MV-4-11 (cell line): ENCODE data around the gene RGPD6.
"Not testable (repeated sequence)": the region's sequence is repeated elsewhere in the genome, so short reads cannot be mapped to it uniquely, and the experiment has no call there.

Source experiments
- DNase-seq: peaks from one replicate; lab custom pipeline; 2025; lab: John Stamatoyannopoulos, UW

The RGPD6 gene

GRCh38 chr2:110576763-110577416 lies at the start of gene RGPD6:
Gene RGPD6 (minus strand): TSS chr2:110577222. CDS start chr2:110577024, 198 bp downstream.
- DNase-seq, result not testable (repeated sequence)

DNA sequence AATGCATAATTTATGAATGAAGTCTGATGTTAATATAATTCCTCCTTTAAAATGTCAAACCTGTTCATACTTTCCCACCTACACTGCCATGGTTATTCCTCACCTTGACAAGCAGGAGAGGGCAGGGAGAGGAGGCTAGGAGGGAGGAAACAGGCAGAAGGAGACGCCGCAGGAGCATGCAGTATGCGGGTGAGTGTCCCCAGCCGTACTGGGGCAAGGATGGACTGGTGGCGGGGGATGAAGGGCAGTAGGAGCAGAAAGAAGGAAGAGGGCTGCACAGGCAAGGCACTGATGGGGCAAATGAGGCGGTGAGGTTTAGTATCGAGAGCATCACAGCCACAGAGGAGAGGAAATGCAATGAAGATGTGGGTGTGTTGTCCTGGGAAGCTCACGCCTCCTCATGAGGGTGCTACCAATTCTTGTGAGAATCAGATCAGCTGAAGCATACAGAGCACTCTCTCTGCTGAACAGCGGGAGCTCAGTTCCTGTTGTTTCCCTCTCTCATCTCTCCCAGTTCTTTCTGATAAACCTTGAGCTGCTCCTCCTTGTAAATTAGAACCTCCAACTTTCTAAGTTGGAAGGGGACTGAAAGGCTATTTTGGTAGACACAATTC lies 42.4 kb upstream of the RGPD6 start:
- not testable (repeated sequence) for DNase-seq

- not testable (repeated sequence) for DNase-seq
Observed at GRCh38 chr2:110613927-110614326, 36.9 kb upstream of the RGPD6 start.

- not testable (repeated sequence) for DNase-seq
Observed at GRCh38 chr2:110610613-110611250, 33.7 kb upstream of the RGPD6 start.

DNA sequence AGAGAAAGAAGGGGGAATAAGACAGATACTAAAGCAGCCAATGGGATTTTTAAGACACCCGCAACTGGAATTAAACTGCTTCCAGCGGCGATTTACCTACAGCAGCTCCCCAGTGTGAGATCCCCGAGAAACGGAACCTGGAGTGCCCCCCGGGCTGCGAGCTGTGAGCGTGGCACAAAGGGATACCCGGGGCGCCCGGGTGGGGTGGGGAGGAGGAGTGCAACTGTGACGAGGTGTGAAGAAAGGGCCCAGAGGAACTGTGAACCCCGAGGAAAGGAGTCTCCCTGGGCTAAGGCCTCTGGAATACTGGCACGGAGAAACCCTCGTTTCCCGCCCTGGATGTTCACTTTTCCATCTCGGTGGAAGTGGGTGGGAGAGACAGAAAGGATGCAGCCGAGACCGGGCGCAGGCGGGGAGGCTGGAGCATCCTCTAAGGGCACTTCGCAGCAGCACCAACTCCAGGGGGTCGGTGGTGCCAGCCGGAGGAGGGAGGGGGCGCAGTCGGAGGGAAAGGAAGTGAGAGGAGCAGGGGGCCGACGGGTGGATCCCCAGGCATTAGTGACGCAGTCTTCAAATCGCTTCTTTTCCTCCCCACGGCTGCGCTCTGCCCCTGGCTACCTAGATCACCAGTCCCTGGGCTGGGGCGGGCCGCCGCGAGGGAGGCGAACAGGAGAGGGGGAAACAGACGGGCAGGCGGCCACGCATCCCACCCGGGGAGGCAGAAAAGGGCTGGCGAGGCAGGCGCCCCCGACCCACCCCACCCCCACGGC lies 33.0 kb upstream of the RGPD6 start:
- DNase-seq, result not testable (repeated sequence)

GRCh38 chr2:110608788-110609502 lies 31.9 kb upstream of the RGPD6 start:
- not testable (repeated sequence) for DNase-seq

DNA sequence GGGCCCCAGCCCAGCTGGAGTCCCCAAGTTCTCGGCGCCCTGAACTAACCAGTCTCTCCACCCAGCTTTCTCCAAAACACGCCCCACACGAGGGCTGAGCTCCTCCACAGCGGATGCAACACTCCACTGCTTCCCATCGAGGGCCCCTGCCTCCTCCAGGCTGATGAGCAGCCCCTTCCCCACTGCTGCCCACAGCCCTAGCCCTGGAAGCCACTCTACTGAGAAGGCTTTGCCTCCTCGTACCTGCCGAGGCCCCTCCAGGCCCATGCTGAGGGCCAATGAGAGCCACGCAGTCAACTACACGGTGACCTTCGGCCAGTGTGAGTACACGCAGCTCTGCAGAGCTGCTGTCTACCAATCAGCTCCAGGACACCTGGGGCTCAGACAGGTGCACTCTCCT lies 28.0 kb upstream of the RGPD6 start:
- DNase-seq, result not testable (repeated sequence)

DNA sequence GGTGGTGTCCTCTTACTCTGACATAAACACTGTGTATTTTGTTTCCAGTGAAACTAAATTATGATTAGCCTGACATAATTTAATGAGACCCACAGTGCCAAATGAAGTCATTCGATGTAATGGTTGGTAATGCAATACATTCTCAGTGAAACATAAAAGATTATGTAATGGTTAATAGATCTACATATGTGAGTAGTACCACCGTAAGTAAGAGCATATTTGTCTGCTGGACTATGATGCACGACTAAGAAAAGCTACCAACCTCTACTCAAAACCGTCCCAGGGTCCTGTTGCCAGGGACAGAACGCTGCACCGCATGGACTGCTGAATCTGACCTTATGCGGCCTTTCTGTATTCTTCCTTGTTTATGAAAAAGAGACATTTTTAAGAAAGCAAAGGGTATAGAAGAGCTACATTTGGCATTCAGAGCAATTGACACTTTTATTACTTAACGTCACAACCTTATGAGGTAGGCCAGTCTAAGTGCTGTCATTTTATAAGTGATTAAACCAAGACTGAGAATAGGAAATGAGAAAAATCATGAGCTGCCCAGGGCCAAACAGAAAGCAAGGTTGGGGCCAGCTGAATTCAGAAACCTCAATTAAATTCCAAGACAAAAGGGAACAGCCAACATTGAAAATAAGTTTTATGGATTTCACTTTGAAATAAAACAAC lies 27.0 kb upstream of the RGPD6 start:
- not testable (repeated sequence) for DNase-seq

GRCh38 chr2:110602139-110602538 lies 25.1 kb upstream of the RGPD6 start:
- DNase-seq, result not testable (repeated sequence)

DNA sequence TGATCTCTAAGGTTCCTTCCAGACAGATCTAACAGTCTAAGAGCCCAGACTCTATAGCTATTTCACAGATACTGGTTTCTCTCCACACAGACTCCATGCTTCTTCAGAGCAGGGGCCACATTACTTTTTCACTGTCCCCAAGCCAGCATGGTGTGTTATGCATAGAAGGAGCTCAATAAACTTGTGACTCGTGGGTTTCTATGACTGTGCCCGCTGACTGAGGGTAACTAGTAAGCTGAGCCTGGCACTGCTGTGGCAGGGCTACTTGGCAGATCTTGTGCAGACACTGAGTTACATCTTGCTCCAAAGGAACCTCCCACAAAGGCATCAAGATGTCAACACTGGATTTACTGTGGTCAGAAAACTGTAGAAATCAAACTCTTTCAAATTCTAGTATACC lies 15.0 kb upstream of the RGPD6 start:
- DNase-seq, result not testable (repeated sequence)

GRCh38 chr2:110589677-110590330 lies 12.8 kb upstream of the RGPD6 start:
- not testable (repeated sequence) for DNase-seq

DNA sequence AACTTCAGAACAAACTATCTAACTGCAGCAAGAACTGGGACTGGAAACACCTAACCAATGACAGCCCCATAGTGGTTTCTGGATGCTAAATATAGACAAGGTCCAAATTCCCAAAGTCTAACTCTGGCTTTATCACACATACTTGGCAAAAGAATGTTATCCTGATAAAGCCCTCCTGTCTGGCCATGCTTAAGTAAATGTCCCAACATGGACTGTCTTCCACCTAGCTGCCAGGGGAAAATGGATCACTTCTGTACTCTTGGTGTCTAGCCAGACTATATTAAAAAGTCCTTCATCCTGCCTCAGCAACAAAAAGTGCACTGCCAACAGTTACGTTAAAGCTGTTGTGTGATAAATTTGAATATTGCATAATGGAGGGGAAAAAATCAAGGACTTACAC lies 11.5 kb upstream of the RGPD6 start:
- not testable (repeated sequence) for DNase-seq

GRCh38 chr2:110579216-110579965 lies 2.4 kb upstream of the RGPD6 start:
- DNase-seq, result not testable (repeated sequence)

- not testable (repeated sequence) for DNase-seq
Observed at GRCh38 chr2:110578429-110578828, 1.4 kb upstream of the RGPD6 start.

DNA sequence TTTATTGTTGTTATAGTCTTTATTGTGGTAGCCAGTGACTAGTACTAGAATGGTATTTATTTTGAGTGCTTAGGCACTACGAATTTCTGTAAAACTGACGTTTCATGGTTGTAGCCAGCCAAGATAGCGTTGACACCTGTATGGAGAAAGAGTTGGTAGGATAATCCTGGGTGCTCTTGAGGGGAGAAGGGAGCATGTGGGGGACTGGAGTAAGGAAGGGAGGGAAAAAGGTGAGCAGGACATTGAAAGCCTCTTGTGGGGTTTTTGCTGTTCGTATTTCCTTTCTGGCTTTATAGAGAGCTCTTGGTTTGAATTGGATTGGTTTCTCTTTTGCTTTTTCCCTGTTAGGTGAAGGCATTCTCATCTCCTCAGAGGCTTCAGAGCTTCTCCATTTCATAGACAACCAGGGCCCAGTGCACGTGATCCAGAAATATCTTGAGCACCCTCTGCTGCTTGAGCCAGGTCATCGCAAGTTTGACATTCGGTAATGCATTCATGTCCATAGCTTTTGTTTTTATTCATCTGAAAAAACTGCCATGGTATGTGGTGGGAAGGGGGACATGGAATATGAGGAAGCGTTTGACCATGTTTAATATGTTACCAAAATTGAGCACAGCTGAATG lies 77.2 kb downstream of the RGPD6 start:
- not testable (repeated sequence) for DNase-seq

- DNase-seq, result not testable (repeated sequence)
Observed at GRCh38 chr2:110496027-110496426, 81.0 kb downstream of the RGPD6 start.

DNA sequence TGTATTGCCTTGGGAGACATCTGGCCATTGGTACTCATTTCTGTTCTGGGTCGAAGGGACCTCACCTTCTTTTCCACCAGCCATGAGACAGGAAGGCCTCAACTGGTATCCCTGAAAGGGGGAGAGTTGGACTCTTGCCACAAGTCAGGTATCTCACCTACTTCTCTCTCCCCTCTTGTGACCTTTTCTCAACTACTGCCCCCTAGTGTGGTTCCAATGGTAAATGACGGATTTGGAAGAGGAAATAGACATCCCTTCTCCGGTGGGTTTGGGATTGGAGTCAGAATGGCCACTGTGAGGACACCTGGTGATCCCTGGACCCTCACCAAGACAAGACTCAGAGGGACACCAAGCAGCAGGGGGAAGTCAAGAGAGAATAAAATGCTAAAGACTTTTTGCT lies 82.5 kb downstream of the RGPD6 start:
- not testable (repeated sequence) for DNase-seq

DNA sequence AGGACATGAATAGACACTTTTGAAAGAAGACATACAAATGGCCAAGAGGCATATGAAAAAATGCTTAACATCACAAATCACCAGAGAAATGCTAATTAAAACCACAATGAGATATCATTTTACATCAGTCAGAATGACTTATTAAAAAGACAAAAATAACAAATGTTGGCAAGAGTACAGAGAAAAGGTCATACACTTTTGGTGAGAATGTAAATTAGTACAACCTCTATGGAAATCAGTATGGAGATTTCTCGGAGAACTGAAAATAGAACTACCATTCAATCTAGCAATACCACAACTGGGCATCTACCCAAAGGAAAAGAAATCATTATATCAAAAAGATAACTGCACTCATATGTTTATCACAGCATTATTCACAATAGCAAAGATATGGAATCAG lies 88.0 kb downstream of the RGPD6 start:
- not testable (repeated sequence) for DNase-seq

DNA sequence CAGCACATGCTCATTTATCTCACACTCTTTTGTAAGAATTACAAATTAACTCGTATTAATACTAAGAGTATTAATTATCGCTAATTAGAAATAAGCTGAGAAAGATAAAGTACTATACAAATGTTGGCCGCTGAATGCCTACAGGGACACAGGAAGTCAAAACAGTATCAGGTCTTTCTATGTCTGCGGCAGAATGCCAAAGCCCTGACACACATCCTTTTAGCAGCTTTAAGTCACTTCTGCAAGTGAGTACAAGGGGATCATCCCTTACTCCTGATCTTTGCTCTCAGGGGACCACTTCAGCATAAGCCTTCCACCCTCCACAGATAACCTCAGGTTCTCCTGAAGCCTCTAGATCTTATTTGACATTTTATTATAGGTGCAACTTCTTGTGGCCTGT lies 94.3 kb downstream of the RGPD6 start:
- DNase-seq, result not testable (repeated sequence)
